ENCODE data around the gene LRSAM1.

LRSAM1 gene

DNA sequence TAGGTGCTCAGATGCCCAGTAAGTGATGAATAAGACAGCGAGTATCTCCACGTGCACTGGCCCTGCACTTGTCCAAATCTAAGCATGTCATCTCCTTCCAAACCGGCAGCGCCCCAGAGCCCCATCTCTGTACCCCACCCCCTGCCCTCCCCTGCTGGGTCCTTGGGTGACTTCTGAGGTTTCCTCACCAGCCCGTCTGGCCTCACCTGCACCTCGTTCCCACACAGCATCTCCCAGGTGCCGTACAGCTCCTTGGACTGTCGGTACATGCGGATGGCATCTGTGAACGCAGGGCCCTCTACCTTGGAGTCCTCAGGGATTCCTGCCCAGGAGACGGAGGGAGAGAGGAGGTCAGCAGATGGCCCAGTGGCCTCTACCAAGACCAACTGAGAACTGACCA is 66.3 kb downstream of the LRSAM1 start:
- DNase-seq (ENCODE audit: low spot score) = no peak

DNA sequence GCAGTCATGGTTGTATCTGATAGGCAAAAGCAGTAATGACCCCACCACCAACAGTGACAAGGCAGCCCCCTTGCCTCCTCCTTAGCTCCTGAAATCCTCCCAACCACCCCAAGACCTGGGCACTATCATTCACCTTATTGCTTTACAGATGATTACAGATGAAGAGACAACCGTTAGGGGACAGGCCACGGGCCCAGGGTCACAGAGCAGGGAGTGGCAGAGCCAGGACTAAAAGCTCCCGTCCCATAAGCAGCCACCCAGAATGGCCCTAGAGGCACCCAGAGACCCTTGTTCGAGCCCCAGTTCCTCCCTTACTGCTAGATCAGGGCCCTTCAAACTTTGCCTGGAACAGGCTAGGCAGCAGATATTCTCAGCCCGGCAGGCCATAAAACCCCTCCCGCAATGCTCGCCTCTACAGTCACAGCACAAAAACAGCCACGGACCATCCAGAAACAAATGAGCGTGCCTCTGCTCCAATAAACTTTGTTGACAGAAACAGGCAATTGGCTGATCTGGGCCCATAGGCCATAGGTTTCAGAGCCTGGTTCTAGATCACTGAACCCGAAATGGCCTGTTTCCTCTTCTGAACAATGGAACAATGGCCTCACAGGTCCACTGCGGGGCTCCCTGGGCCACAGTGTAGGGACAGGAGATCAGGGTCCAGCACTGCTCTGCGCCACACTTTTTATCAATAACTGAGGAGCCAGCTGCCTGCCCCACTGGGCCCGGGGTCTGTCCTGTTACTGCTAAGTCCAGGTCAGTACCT is 67.0 kb downstream of the LRSAM1 start:
- no peak for DNase-seq (ENCODE audit: low spot score)

DNA sequence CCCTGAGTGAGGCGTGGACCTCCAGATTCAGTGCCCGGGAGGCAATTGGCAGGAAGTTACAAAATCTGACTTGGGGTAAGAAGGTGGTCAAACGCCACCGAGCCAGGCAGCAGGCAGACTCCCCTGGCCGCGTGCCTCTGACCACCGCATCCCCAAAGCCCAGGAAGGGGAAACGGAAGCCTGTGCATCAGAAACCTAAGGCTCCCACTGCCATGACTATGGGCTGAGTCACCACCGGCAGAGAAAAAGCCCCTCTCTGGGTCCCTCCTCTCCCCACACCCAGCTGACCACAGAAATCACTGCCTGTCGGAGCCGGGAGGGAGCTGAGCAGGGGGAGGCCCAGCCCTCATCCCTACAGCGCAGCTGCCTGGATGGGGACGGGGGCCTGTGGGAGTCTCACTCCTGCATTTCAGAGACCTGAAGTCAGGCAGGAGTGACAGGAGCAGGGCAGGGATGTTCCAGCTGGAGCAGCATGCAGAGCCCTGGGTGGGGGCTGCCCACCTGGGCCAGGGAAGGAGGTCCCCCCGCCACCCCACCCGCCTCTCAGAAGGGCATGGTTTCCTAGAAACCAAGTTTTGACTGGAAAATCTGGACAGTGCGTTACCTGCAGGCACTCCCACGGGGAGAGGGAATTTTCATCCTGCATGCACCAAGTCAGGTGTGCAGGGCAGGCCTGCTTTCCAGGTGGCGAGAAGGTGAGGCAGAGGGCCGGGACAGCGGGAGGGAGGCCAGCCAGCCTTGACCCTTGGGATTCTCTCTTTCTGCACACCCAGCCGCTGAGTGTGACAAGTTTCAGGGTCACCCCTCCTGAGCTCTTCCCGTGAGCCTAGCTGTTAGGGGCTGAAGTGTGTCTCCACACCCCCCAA is 68.2 kb downstream of the LRSAM1 start:
- DNase-seq (ENCODE audit: low spot score) = peak; percentile 98

DNA sequence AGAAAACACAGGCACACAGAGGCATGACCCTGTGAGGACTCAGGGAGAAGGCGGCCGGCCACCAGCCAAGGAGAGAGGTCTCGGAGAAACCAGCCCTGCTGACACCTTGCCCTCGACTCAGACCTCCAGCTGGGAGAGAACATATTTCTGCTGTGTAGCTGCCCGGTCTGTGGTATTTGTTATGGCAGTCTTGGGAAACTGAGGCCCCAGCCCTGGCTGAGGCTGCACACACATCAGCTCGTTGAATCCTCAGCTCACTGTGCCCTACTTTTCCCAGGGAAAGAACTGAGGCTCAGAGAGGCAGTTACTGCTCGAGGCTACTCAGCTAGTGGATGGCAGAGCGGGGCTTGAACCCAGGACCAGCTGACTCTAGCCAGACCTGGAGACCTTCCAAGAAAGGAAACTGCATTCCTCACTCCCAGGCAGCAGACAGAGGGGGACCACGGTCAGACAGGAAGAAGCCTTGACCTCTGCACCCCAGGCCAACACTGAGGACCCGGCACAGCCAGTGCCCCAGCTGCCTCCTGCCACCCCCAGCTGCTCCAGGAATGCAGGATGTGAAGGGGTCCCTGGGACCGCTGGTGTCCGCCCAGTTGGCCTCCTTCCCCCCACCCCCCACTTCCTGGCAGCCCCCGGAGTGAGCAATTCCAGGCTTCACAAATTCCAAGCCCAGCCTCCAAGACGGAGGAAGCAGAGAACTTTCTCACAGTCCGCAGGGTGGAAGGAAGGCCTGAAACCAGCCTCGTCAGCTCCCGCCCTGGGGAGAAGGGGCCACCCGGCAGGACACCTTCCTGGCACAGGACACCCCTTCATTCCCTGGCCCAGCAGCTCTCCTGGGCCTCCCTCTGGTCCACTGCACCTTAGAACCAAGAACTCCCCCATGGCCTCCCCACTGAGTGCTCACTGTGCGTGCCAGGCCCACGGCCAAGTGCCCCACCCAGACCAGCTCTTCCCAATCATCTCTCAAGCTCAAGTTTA is 69.9 kb downstream of the LRSAM1 start:
- peak; percentile 95 for DNase-seq (ENCODE audit: low spot score)

DNA sequence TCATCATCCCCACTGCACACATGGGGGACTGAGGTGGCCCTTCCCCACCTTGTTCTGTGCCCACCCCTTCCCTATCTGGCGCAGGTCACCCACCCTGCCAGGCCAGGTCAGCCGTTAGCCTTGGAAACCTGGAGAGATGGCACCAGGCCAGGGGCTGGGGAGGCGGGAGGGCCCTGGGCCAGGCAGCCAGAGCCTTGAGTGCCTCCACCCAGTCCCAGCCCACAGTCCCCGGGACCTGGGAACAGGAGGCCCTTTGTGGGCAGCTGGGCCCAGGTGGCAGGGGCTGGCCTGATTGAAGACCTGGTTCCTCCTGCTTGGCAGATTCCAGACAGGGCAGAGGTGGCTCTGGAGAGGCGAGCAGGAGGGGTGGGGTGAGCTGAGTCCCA is 70.6 kb downstream of the LRSAM1 start:
- no peak for DNase-seq (ENCODE audit: low spot score)

DNA sequence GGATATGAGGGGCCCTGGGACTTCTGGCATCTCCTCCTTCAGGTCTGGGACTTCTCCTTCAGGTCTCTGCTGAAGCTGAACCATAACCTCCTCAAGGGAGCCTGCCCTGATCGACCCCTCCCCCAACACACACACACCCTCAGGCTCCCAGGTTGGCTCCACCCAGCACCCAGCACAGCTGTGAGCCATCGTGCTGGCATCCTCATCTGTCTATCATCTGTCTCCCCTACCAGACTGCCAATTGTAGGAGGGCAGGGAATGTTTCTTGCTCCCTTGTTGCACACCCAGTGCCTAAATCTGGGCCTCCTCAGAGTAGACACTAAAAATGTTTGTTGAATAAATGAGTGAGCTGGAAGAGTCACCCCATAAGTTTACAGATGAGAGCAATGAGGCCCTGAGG is 71.4 kb downstream of the LRSAM1 start:
- no peak for DNase-seq (ENCODE audit: low spot score)

DNA sequence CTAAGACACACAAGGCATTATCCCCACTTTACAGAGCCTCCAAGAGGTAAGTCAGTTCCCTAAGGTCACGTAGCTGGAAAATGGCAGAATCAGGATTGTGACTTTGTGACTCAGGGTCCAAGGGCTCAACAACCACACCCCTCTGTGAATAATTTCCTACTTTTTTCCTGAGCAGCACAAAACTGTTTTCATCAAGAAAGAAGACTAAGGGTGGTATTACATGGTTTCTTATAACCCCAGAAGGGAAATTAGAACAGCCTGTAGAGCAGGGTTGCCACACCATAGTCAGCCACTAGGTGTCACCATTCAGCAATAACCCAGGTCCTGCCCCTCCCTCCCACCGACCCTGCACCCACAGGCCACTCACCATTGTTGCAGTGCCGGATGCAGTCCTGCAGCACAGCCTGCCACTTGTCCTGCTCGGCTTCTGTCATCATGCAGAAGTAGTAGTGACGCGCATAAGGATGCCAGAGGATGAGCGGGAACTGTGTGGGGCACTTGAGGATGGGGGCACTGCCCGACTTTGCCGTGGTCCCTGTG is 72.1 kb downstream of the LRSAM1 start:
- peak; percentile 70 for DNase-seq (ENCODE audit: low spot score)

DNA sequence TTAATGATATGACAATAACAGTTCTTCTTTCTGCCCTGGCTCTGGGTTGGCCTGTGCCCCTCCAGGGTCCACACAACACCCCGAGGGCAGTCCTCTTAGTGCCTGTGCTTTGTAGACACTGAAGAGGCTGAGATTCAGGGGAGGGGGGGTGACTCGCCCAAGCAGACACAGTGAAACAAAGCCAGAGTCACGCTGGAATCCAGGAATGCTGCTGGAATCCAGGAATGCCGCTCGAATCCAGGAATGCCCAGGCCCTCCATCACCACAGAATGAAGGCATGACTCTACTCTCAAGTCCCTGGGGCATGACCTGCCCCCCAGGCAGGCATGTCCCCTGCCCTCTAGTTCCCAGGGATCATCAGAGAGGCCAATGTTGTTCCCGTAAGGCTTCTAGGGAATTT is 73.1 kb downstream of the LRSAM1 start:
- DNase-seq (ENCODE audit: low spot score) = no peak

DNA sequence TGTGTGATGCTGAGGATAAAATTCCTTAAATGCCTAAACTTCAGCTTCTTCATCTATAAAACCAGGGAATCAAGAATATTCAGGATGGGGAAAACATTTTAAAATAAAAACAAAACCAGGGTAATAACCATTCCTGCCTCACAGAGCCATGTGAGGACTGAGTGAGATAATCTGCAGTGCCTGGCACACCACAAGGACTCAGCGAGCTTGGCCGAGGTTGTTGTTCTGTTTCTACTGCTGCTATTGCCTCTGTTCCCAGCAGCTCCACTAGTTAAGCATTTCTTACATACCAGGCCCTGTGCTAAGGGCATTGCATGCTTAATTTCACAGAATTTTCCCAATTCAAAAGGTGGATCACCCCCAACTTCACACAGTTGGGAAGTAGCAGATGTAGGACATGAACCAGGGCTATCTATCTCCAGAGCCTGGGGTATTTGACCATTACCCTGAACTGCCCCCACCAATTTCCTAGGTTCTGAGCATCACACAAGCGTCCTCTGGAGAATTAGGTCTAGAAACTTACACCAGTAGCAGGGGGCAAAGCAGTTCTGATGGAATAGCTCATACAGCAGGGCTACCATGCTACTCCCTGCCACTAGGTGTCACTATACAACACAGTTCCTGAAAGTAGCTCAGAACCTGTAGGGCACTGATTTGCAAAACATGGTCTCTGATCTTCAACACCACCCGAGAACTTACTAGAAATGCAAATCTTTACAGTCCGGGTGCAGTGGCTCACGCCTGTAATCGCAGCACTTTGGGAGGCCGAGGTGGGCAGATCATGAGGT is 74.3 kb downstream of the LRSAM1 start:
- DNase-seq (ENCODE audit: low spot score) = no peak

DNA sequence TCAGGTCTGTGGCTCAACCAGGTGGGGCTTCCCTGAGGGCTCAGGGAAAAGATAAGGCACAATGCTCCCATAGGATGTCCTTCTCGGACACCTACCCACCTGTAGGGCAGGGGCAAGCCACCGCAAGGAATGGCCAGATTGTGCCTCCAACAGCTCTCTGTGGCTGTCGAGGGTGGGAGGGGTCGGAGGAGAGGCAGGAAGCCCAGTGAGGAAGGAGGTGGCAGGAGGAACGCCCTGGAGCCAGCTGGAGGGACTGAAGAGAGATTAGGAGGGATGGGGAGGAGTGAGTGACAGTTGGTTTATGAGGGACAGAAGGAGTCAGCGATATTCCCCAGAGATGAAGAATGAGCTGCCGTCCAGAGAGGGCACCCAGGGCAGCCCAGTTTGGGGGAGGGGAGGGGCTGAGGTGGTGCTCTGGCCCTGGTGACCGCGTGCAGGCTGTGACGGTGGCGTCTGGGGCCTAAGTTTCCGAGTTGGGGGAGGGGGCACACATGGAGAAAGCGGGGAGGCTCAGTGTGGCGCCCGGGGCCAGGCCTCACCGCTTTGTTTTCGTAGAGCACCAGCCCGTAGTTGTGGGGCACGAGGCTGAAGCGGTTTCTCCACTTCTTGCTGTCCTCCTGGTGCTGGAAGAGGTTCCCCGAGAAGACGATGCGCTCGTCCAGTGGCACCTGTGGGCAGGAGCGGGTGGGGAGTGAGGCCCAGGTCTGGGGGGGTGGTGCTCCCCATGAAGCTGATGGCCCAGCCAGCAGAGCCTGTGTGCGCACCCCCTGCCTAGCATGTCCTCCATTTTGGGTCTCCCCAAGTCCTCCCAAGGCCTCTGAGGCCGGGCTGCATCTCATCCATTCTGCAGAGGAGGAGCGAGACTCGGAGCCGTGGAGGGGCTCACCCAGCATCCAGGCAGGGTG is 75.6 kb downstream of the LRSAM1 start:
- no peak for DNase-seq (ENCODE audit: low spot score)

DNA sequence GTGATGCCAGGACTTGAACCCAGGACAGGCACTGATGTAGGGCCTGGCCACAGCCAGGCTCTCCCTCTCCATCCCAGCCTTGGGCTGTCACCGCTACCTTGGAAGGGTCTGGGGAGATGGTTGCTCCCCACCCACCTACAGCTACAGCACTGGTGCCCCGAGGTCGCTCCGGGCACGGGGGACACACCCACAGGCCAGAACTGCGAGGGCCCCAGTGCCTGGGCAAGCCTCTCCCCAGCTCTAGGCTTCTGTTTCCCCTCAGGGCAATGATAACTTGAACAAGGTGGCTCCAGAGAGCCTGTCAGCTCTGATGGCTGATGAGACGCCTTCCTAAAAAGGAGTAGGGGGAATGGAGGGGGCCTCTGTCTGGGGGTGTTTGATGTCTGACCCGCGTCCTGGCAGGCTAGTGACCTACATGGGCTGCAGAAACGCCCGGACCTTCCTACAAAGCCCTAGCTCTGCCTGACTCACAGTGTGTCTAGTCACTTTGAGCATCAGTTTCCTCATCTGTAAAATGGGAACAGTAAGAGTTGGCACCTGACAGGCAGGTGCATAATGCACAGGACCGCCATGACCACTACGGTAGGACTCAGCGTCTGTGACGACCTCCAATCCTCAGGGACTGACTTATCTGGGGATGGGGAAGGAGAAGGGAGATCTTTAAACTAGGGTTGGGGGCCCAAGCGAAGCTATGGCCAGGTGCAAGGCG is 76.4 kb downstream of the LRSAM1 start:
- no peak for DNase-seq (ENCODE audit: low spot score)

DNA sequence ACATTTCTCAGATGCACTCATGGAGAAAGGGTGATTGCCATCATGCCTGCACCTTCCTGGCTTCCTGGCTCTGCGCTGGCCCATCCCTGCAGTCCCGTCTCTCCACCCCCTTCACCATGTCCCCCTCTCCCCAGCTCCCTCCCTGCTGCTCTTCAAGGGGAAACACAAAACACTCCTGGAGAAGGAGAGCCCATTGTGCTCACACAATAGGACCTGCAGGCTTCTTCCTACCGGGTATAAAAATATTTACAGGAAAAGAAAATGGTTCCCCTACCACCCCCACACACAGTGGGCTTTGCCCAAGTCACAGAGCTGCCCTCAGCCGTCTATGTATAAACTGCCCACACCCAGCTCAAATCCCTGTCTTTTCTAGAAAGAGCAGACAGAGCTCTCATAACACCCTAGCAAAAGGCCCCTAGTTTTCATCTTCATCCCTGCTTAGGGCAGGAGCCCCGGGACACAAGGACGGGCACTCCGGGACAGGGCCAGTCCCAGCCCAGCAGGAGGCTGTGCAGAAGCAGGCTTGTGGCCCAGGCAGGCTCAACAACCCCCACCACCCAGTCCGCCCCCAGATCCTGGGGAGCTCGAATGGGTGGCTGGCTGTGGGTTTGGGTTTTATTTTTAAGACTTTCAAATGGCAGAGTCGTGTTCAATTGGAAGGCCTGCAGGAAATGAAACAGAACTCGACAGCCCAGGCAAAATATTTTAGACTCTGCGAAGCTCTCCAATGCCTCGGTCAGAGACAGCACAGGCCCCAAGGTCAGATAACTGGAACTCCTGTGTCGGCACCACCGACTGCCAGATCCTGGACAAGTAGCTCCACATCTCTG is 77.3 kb downstream of the LRSAM1 start:
- DNase-seq (ENCODE audit: low spot score) = no peak

DNA sequence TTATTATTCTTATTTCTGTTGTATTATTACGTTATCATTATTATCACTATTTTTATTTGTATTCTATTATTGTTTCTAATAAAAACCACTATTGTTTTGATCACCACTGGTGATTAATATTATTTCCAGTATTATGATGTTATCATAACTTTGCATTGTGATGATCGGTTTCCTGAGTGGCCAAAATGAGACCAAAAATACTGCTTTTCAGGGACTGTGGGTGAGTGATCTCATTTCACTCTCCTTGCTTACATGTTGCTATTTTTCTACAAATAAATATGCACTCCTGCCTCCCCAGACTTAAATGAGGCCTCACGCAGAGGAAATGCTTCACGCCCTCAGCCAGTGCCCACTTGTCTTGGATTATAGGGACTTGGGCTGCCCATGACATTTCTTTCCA is 78.4 kb downstream of the LRSAM1 start:
- DNase-seq (ENCODE audit: low spot score) = no peak

DNA sequence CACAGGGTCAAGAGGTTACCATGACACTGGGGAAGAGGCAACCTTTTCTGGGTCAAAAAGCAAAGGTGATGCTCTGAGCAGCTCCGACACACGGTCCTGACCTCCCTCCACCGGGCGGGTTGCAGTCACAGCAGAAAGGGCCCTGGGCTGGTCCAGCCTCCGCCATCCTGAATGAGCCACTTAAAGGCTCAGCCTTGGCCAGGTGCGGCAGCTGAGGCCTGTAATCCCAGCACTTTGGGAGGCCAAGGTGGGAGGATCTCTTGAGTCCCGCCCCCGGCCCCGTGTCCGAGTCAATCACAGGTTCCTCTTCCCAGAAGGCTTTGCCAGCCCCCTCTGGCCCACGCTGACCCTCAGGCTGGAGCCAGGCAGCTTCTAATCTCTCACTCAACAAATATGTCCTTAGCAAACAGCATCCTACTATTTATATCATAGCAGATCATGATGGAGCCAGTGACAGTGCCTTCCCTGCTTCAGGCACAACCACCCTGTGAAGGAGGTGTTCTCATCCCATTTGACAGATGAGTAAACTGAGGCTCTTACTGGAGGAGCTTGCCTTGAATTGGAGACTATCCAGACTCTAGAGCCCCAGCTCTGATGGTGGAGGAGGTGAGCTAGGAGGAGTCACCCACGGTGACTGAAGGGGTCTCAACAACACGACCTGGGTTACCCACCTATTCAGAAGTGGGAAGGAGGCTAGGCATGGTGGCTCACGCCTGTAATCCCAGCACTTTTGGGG is 79.1 kb downstream of the LRSAM1 start:
- no peak for DNase-seq (ENCODE audit: low spot score)

DNA sequence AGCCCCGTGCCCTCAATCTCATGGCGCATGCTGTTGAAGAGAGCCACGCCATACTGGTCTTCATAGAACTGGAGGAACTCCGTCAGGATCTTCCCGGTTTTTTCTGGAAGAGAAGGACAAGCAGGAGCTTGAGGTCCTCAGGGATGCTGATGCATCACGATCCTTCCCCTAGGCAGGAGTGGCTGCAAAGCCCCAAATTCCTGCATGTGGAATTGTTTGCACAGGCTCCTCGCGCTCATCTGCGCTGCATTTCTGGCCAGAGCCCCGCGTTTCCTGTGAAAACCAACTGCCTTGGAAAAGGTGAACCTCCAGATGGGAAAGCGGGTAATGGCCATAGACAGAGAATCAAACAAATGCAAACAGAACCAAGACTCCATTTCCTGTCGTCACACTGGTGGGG is 80.4 kb downstream of the LRSAM1 start:
- DNase-seq (ENCODE audit: low spot score) = no peak

DNA sequence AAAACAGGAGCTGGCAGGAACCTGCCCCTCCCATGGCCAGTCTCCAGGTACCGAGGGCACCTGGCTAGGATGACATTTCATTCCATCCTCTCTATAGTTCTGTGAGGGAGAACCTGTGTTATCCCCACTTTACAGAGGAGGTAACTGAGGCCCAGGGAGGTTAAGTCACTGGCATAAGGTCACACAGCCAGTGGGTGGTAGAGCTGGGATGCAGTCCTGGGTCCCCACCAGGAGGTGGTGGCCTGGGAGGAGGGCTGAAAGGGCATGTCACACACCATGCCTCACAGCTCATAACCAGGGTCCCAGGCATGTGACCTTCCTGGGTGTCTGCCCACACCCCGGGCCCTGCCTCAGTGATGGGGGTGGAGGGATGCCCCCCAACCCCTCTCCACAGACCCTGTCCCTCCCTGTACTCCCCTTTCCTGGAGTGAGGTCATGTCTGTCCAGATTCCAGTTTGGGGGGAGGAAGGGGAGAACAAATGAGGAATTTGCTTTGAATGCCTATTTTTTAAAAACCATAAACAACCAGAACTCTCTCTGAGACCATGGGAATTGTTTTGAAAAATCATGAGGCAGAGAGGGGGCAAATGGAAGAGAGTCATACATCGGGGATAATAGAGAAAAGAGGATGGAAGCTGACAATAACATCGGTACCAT is 83.1 kb downstream of the LRSAM1 start:
- DNase-seq (ENCODE audit: low spot score) = no peak

DNA sequence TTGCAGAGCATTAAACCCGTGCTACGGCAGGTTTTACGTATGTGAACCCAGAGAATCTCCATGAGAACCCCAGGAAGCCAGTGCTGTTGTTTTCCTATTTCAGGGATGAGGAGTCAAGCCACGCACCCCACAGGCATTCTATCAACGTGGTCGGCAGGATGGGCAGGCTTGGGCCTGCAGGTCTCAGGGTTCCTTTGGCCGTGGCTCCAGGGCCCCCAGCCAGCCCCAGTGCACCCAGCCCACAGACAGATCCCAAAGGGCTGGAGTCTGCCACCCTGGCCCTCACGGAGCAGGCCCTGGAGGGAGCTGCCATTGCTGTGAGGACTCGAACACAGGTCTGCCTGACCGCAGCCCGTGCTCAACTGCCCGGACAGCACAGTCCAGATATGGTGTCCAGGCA is 83.6 kb downstream of the LRSAM1 start:
- no peak for DNase-seq (ENCODE audit: low spot score)
